UCSD-AML1 (cell line): Measurements from ENCODE around the gene STOM.

ENCODE experiments used
- DNase-seq: peaks from one replicate; lab custom pipeline; 2025; ENCODE audit not compliant: unreplicated experiment; lab: John Stamatoyannopoulos, UW

Gene STOM

GRCh38 chr9:121350993-121351561, 19.0 kb downstream of the STOM start:
- no peak for DNase-seq

GRCh38 chr9:121350036-121350435, 20.0 kb downstream of the STOM start:
- DNase-seq = no peak

GRCh38 chr9:121349009-121349408, 21.0 kb downstream of the STOM start:
- no peak for DNase-seq

- no peak for DNase-seq
Observed at GRCh38 chr9:121348221-121348620, 21.8 kb downstream of the STOM start.

- no peak for DNase-seq
Observed at GRCh38 chr9:121345070-121345469, 25.0 kb downstream of the STOM start.

GRCh38 chr9:121344184-121344583, 25.9 kb downstream of the STOM start:
- no peak for DNase-seq

- no peak for DNase-seq
Observed at GRCh38 chr9:121340676-121341392, 29.2 kb downstream of the STOM start.

GRCh38 chr9:121339437-121339836, 30.6 kb downstream of the STOM start:
- DNase-seq = no peak

- DNase-seq = no peak
Observed at GRCh38 chr9:121336665-121337064, 33.4 kb downstream of the STOM start.

- no peak for DNase-seq
Observed at GRCh38 chr9:121333950-121334773, 35.9 kb downstream of the STOM start.

GRCh38 chr9:121331992-121332685, 37.9 kb downstream of the STOM start:
- DNase-seq = no peak

- DNase-seq = no peak
Observed at GRCh38 chr9:121331549-121331948, 38.5 kb downstream of the STOM start.

GRCh38 chr9:121328876-121329681, 41.0 kb downstream of the STOM start:
- no peak for DNase-seq

- no peak for DNase-seq
Observed at GRCh38 chr9:121328476-121328875, 41.6 kb downstream of the STOM start.

GRCh38 chr9:121326901-121327613, 43.0 kb downstream of the STOM start:
- DNase-seq = no peak

GRCh38 chr9:121326130-121326838, 43.8 kb downstream of the STOM start:
- DNase-seq = no peak

- DNase-seq = no peak
Observed at GRCh38 chr9:121325387-121325786, 44.7 kb downstream of the STOM start.

- DNase-seq = no peak
Observed at GRCh38 chr9:121324755-121325154, 45.3 kb downstream of the STOM start.

GRCh38 chr9:121324316-121324715, 45.7 kb downstream of the STOM start:
- DNase-seq = no peak
